Measurements from ENCODE around the gene LTBP4.

GRCh38 chr19:40556953-40557530 is 44.1 kb upstream of the LTBP4 start:
- TF ChIP-seq CTCF (IDR thresholded peaks at IDR 0.05): no peak
- TF ChIP-seq EZH2 (IDR thresholded peaks at IDR 0.05; ENCODE audit: borderline replicate concordance, insufficient read depth, low read depth, low read length, poor library complexity, severe bottlenecking): no peak
